ENCODE data around the gene APMAP. TPM values are rescaled to one million over a fixed set of nuclear protein-coding genes. Genes with fewer than 3 reads are reported as not detected.

APMAP gene
- total RNA-seq, 1 experiment from 2014 or later, result 67.8 TPM

DNA sequence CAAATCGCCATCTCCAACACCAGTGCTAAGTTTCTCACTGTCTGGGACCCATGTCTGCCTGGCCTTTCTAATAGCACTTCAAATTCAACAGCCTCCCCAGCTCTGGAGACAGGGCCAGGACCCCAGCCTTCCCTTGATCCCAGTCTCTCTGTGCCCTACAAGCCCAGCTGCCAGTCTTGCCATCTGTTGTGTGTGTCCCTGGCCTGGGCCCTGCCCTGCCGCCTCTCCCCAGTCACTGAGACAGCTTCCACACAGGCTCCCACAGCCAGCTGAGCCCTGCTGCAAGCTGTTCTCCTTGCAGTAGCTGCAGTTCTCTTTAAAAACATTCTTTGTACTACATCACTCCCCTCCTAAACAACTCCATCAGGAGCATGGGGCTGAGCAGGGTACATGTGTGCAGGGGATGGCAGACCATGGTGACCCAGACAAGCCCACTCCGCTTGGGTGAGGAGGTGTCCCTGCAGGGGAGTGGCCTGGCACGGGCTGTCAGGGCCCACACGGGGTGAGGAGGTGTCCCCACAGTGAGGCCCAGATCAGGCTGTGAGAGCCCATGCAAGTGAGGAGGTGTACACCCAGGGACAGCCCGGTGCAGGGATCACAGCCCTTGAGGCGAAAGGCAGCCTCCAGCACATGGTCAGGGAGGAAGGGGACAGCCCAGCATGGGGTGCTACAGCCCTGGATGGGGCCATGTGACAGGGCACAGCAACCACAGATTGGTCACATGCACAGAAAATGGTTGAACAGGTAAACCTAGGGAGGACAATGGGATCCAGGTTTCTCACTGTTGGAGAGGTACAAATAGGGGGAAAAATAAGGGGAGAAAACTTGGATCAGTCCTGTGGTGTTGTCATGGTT lies 27.3 kb downstream of the APMAP start:
- no peaks in the 10 kb centered on the region for H3K79me1 ChIP-seq (ENCODE audit: insufficient read depth, low read depth, low read length, poor library complexity, severe bottlenecking)
- peak overlapping the region in 1 of 3 experiments; percentile 90; a peak in 2 of 7 replicates for H3K27ac Mint-ChIP-seq
- WGBS (ENCODE audit: extremely low coverage, insufficient read length, low lambda C conversion rate), result no CpG with 5 or more reads among the region's 7 CpGs

More for the DNA sequence above, 27.3 kb downstream of the APMAP start:
- H3K4ac ChIP-seq (ENCODE audit: low read depth, low read length), result no peak overlapping the region
- peak; percentile 12 for DNase-seq
- no peak overlapping the region for H2AFZ ChIP-seq (ENCODE audit: low read length)
- H3K23me2 ChIP-seq (ENCODE audit: insufficient read length, low read depth, low read length, poor library complexity, severe bottlenecking), result no peaks in the 10 kb centered on the region
- no peak overlapping the region for H3K23ac ChIP-seq (ENCODE audit: insufficient read length, low read depth, low read length)
- H2BK12ac ChIP-seq (ENCODE audit: insufficient read length, low read depth, low read length), result no peak overlapping the region
- H3T11ph ChIP-seq (ENCODE audit: low read length), result no peak overlapping the region
- H3K4me1 ChIP-seq (ENCODE audit: insufficient read depth, low read length), result no peaks in the 10 kb centered on the region
- H3K14ac ChIP-seq (ENCODE audit: insufficient read depth, low read length), result no peak overlapping the region; the same call in 1 of the 2 replicates
- H2BK5ac ChIP-seq (ENCODE audit: insufficient read length, low read length), result no peak overlapping the region
- no peak overlapping the region for H4K91ac ChIP-seq (ENCODE audit: insufficient read length, low read depth, low read length)
- H3K18ac ChIP-seq (ENCODE audit: insufficient read length, low read depth, low read length), result no peak overlapping the region
- H4K20me1 ChIP-seq (ENCODE audit: control insufficient read depth, insufficient read depth, insufficient read length), result no peaks in the 10 kb centered on the region
- Mint-ChIP-seq H3K9me3 (no peaks in the 10 kb centered on the region), H3K4me3 (no peak overlapping the region), H3K4me1 (no peaks in the 10 kb centered on the region), H3K27me3 (ENCODE audit: low read depth) (no peaks in the 10 kb centered on the region), H3K36me3 (ENCODE audit: insufficient read depth in 1 of 3, low read depth in 3 of 3) (peaks cover 33 to 80% (median 57%) of the 10 kb centered on the region in 3 experiments; a peak in 6 of 7 replicates)
- H2BK15ac ChIP-seq (ENCODE audit: low read depth, low read length), result no peak overlapping the region
- TF ChIP-seq, protein P1, sequence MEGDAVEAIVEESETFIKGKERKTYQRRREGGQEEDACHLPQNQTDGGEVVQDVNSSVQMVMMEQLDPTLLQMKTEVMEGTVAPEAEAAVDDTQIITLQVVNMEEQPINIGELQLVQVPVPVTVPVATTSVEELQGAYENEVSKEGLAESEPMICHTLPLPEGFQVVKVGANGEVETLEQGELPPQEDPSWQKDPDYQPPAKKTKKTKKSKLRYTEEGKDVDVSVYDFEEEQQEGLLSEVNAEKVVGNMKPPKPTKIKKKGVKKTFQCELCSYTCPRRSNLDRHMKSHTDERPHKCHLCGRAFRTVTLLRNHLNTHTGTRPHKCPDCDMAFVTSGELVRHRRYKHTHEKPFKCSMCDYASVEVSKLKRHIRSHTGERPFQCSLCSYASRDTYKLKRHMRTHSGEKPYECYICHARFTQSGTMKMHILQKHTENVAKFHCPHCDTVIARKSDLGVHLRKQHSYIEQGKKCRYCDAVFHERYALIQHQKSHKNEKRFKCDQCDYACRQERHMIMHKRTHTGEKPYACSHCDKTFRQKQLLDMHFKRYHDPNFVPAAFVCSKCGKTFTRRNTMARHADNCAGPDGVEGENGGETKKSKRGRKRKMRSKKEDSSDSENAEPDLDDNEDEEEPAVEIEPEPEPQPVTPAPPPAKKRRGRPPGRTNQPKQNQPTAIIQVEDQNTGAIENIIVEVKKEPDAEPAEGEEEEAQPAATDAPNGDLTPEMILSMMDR (conservative IDR thresholded peaks at IDR 0.05), result no peak
- no peak overlapping the region for H3K9ac ChIP-seq (ENCODE audit: extremely low read depth, insufficient read length, low read length)
- H3K27me3 ChIP-seq (ENCODE audit: insufficient read depth, low read length), result no peaks in the 10 kb centered on the region
- no peak overlapping the region for H2AK5ac ChIP-seq (ENCODE audit: insufficient read length, low read length)
- no peak overlapping the region for H4K8ac ChIP-seq (replicated peaks; ENCODE audit: insufficient read length, low read depth, low read length)
- H4K5ac ChIP-seq (ENCODE audit: insufficient read length, low read depth, low read length), result no peak overlapping the region
- no peaks in the 10 kb centered on the region for H3K9me3 ChIP-seq (ENCODE audit: control insufficient read depth, low read depth, low read length)
- H3K27ac ChIP-seq (ENCODE audit: insufficient read length, low read depth, low read length), result no peak overlapping the region
- H2BK120ac ChIP-seq (ENCODE audit: low read depth, low read length, poor library complexity, severe bottlenecking), result no peak overlapping the region
- H3K56ac ChIP-seq (ENCODE audit: insufficient read length, low read depth, low read length), result no peak overlapping the region
- H3K4me2 ChIP-seq (ENCODE audit: insufficient read depth, insufficient read length, low read length), result no peak overlapping the region
- no peak overlapping the region for H2BK20ac ChIP-seq (ENCODE audit: low read depth, low read length, poor library complexity, severe bottlenecking)
- no peaks in the 10 kb centered on the region for H3K79me2 ChIP-seq (ENCODE audit: insufficient read depth, low read length)
